GM12892 (cell line): ENCODE data around the gene PIK3C2G.

Source experiments
- POLR2A ChIP-seq: IDR thresholded peaks from 2 replicates; pipeline ENCODE4 v1.6.1; 2011; ENCODE audit warnings: low read depth, low read length, control low read depth
- TAF1 ChIP-seq: IDR thresholded peaks from 2 replicates; pipeline ENCODE4 v1.6.1; 2011; ENCODE audit warnings: low read depth, mild to moderate bottlenecking, control low read depth, low read length, borderline replicate concordance

GRCh38 chr12:18521461-18521860 is 260.1 kb downstream of the PIK3C2G start:
- TF ChIP-seq POLR2A: no peak
- TF ChIP-seq TAF1: no peak
